ENCODE data around the gene SPIRE2. TPM values are rescaled to one million over a fixed set of nuclear protein-coding genes. Genes with fewer than 3 reads are reported as not detected.

The SPIRE2 gene
- total RNA-seq, 3 donors from 2014 or later: 0.21 to 0.49 (median 0.23) TPM

DNA sequence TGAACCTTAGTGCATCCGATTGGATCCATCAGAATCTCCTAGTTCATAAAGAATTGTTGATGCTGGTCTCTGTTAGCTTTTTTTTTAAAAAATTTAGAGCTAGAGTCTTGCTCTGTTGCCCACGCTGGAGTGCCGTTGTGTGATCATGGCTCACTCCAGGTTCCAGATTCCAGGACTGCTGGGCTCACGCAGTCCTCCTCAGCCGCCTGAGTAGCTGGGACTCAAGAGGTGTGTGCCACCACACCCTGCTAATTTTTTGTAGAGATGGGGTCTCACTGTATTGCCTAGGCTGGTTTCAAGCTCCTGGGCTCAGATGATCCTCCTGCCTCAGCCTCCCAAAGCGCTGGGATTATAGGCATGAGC, 53.1 kb downstream of the SPIRE2 start:
- Mint-ChIP-seq H3K9me3 (no peaks in the 10 kb centered on the region), H3K4me3 (no peak overlapping the region), H3K27me3 (ENCODE audit: low read depth) (no peaks in the 10 kb centered on the region), H3K4me1 (ENCODE audit: low read depth) (peaks cover 7% of the 10 kb centered on the region), H3K36me3 (ENCODE audit: insufficient read depth) (peaks cover 37% of the 10 kb centered on the region)
- no peak for DNase-seq
- no peak for ATAC-seq

DNA sequence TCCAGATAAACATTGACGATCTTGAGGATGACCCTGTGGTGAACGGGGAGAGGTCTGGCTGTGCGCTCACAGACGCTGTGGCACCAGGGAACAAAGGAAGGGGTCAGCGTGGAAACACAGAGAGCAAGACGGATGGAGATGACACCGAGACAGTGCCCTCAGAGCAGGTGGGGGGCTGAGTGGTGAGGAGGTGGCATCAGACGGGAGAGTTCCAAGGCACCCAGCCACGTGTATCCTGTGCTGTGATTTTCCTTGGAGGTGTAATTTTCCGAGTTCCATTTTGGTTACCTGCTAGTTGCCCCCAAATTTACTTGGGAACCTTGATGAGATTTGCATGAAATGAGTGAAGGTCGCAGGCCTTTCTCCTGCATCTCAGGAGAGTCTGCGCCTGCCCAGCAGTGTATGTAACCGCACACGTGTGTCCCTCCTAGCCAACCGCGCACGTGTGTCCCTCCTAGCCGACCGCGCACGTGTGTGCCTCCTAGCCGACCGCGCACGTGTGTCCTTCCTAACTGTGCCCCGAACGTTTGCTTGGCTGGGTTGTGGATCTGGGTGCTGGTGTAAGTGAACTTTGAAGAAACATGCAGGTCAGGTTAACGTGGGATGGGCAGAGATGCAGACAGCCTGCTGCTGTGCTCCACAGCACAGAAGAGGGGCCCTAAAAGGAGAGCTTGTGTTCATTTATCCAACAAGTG, 55.2 kb downstream of the SPIRE2 start:
- DNase-seq (no peak), ATAC-seq (no peak)
- H3K4me3 Mint-ChIP-seq: no peak overlapping the region
- H3K4me1 Mint-ChIP-seq (ENCODE audit: low read depth): peaks cover 5% of the 10 kb centered on the region
- H3K27me3 Mint-ChIP-seq (ENCODE audit: low read depth): no peaks in the 10 kb centered on the region
- no peaks in the 10 kb centered on the region for H3K9me3 Mint-ChIP-seq
- peaks cover 39% of the 10 kb centered on the region for H3K36me3 Mint-ChIP-seq (ENCODE audit: insufficient read depth)

DNA sequence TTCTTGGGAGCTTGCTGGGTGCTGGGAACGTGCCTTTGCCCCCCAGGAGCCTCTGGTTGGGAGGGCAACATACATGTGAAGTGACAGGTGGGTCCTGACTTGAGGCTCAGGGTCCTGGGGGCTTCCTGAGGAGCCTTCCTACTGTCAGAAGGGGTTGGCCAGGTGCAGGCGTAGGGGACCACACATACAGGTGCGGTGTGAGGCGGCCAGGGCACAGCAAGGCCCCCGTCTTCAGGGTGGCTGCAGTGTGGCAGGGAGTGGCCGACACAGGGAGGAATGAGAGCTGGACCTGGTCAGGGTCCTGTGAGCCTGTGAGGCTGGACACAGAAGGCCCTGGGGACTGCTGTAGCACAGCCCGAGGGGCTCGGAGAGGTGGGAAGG, 55.8 kb downstream of the SPIRE2 start:
- Mint-ChIP-seq H3K9me3 (no peaks in the 10 kb centered on the region), H3K27me3 (ENCODE audit: low read depth) (no peaks in the 10 kb centered on the region), H3K36me3 (ENCODE audit: insufficient read depth) (peaks cover 41% of the 10 kb centered on the region), H3K4me1 (ENCODE audit: low read depth) (peaks cover 5% of the 10 kb centered on the region), H3K4me3 (no peak overlapping the region)
- no peak for ATAC-seq
- no peak for DNase-seq

DNA sequence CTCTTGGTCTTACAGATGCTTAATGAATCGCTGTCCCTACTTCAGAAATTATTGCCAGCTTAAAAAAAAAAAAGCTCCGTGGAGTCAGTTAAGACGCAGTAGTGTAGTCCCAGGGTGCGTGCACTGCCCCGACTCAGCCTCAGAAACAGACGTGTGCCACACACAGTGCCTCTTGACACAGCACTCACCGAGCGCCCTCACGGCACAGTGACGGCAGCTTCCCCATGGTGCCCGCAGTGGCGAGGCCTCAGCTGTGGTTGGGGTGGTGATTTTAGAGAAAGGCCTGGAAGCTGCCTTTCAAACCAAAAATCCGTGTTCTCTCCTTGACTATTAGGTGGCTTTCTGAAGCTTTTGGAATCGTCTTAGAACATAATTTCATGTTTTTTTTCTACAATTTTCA, 59.0 kb downstream of the SPIRE2 start:
- H3K4me3 Mint-ChIP-seq: no peak overlapping the region
- peaks cover 41% of the 10 kb centered on the region for H3K36me3 Mint-ChIP-seq (ENCODE audit: insufficient read depth)
- peaks cover 9% of the 10 kb centered on the region for H3K4me1 Mint-ChIP-seq (ENCODE audit: low read depth)
- ATAC-seq (no peak), DNase-seq (no peak)
- no peaks in the 10 kb centered on the region for H3K27me3 Mint-ChIP-seq (ENCODE audit: low read depth)
- H3K9me3 Mint-ChIP-seq: no peaks in the 10 kb centered on the region

DNA sequence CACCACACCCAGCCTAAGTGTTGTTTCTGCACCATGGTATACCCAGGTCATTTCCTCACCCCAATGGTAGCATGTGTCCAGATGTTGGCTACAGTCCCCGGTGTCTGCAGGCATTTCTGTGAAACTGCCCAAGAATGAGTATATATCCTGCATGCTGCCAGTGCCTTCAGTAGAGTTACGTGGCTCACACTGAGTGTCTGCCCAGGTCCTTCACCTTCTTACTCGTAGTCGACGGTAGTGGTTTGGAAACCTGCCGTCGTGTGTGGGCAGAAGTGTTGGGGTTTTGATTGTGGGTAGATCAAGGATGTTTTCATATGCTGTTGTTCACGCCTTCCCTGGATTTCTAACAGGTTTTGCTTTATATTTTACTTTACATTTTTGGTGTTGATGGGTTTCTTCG, 61.9 kb downstream of the SPIRE2 start:
- Mint-ChIP-seq H3K27me3 (ENCODE audit: low read depth) (no peaks in the 10 kb centered on the region), H3K4me3 (no peak overlapping the region), H3K4me1 (ENCODE audit: low read depth) (peaks cover 9% of the 10 kb centered on the region), H3K9me3 (no peaks in the 10 kb centered on the region), H3K36me3 (ENCODE audit: insufficient read depth) (peaks cover 25% of the 10 kb centered on the region)
- ATAC-seq (peak; percentile 81 to 85), DNase-seq (no peak)

DNA sequence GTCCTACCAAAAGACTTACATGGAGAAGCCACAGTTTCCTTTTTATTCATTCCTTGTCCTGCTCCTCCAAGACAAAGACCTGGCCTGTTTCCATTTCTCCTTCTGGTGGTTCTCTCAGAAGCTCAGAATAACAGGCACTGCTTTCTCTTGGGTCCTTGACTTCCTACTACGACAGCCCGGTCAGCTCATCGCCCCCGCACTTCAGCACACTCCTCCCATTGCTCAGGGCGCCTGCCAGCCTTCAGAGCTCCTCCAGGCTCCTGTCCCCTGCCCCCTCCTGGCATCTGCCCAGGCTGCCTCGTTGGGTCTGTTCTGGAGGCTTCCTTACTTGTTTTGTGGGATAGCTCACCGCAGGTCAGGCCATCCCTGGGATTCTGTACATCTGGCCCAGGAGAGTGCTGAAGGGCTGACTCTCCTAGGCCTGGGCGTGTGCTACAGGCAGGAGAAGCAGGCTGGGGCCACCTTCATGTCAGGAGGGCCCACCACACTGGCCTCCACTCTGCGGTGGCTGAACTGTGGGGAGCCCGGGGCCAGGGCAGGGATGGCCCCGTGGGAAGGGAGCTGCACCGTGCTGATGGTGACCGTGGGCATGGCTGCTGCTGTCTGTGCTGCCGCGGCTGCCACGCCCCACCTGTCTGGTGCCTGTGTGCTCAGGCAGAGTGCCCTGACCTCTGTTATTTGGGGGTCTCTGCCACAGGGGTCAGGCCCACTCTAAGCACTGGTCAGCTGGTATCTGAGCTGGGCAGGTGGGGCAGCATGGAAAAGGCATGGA, 62.8 kb downstream of the SPIRE2 start:
- no peak overlapping the region for H3K4me3 Mint-ChIP-seq
- ATAC-seq (no peak), DNase-seq (no peak)
- no peaks in the 10 kb centered on the region for H3K9me3 Mint-ChIP-seq
- H3K27me3 Mint-ChIP-seq (ENCODE audit: low read depth): no peaks in the 10 kb centered on the region
- peaks cover 22% of the 10 kb centered on the region for H3K36me3 Mint-ChIP-seq (ENCODE audit: insufficient read depth)
- H3K4me1 Mint-ChIP-seq (ENCODE audit: low read depth): peaks cover 9% of the 10 kb centered on the region

DNA sequence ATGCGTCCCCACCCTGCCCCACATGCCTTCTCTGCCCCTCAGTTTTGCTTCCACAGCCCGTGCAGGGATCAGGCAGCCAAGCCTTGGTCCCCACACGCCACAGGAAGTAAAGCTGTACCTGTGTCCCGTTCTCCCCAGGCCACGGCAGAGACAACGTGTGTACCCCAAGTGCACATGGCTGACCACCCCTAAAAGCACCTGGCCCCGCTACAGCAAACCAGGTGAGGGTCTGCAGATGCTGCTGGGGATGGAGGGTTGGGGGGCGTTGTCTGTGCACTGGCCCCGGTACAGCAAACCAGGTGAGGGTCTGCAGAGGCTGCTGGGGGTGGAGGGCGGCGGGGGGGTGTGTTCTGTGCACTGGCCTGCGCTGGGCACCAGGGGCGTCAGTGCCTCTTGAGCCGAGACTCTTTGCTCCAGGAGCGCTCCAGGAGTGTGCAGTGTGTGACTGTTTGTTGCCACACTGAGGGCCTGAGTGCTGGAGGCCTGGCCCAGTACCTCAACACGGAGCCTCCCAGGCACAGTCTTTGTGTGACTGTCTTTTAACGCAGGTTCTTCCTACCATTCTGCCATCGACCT, 63.9 kb downstream of the SPIRE2 start:
- Mint-ChIP-seq H3K4me1 (ENCODE audit: low read depth) (peaks cover 9% of the 10 kb centered on the region), H3K4me3 (no peak overlapping the region), H3K27me3 (ENCODE audit: low read depth) (no peaks in the 10 kb centered on the region), H3K36me3 (ENCODE audit: insufficient read depth) (peaks cover 25% of the 10 kb centered on the region), H3K9me3 (no peaks in the 10 kb centered on the region)
- no peak for DNase-seq
- no peak for ATAC-seq

DNA sequence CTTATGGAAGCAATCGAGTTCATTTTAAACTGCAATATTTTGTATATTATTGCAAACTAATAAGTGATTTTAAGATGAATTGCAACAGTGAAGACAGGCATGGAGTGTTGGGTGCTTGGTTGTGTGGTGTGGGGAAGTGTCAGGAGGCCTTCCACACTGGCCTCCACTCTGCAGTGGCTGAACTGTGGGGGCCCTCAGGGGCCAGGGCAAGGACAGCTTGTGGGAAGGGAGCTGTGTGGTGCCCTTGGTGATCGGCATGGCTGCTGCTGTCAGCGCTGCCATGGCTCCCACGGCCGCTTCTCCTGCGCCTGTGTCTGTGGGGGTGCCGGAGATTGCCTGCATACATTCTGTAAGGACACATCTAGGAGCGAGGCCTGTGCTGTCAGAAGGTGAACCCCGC, 64.4 kb downstream of the SPIRE2 start:
- H3K4me1 Mint-ChIP-seq (ENCODE audit: low read depth): peaks cover 9% of the 10 kb centered on the region
- no peak overlapping the region for H3K4me3 Mint-ChIP-seq
- H3K9me3 Mint-ChIP-seq: no peaks in the 10 kb centered on the region
- peaks cover 25% of the 10 kb centered on the region for H3K36me3 Mint-ChIP-seq (ENCODE audit: insufficient read depth)
- no peak for DNase-seq
- H3K27me3 Mint-ChIP-seq (ENCODE audit: low read depth): no peaks in the 10 kb centered on the region
- ATAC-seq: no peak

DNA sequence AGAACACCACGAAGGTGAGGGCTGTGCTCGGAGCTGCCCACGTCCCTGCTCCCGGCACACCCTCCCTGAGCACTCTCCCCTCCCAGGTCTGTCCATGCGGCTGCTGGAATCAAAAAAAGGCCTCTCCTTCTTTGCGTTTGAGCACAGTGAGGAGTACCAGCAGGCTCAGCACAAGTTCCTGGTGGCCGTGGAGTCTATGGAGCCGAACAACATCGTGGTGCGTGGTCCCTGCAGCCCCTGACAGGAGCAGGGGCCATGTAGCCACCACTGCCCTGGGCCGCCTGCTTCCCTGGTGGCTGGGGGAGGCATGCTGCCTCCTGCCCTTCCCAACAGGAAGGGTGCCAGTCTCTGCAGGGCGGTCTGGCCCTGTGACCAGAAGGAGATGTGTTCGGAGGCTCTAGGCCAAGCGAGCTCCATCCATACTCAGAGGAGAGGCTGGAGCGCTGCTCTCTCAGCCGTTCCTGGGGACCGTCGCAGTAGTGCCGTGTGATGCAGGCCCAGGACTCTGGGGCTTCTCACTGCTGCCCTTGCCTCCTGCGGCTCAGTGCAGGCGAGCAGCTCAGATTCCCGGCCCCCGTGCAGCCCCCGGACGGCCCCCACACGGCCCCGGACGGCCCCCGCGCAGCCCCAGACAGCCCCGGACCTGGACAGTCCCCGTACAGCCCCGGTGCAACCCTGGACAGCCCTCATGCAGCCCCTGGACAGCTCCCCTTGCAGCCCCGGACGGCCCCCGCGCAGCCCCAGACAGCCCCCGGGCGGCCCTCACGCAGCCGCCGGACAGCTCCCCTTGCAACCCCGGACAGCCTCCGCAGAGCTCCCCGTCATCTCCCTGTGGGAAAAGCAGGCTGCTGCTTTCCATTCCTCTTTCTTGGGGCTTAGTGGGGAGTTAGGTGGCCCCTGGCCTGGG, 65.6 kb downstream of the SPIRE2 start:
- Mint-ChIP-seq H3K9me3 (no peaks in the 10 kb centered on the region), H3K36me3 (ENCODE audit: insufficient read depth) (peaks cover 24% of the 10 kb centered on the region), H3K4me3 (no peak overlapping the region), H3K27me3 (ENCODE audit: low read depth) (no peaks in the 10 kb centered on the region), H3K4me1 (ENCODE audit: low read depth) (peaks cover 9% of the 10 kb centered on the region)
- DNase-seq: no peak
- no peak for ATAC-seq

DNA sequence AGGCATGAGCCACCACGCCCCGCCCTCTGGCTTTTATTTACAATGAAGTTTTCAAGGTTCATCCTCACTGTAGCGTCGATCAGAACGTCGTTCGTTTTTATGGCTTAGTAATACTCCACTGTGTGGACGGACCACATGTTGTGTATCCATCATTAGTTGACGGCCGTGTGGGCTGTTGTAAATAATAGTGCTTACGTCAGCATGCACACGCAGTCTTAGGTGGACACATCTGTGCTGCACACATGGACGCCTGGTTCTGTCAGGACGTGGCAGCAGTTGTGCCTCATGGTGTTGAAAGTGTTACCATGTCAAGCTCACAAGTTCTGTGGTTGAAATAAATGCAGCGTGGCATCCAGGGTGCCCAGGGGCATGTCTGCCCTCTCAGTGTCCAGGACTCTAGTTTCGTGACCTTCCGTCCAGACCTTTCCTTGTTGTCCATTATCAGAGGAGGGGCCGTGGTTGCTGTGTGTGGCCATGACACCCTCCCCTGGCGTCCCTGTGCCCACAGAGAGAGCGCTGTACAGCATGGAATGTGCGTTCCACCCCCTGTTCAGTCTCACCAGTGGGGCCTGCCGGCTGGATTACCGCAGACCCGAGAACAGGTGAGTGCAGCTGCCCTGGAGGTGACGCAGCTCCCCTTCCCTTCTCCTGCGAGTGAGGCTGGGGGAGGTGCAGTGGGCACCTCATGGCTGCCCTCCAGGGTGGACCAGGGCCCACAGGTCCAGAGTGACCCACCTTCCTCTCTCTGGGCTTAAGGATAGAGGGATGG, 67.4 kb downstream of the SPIRE2 start:
- ATAC-seq (no peak), DNase-seq (no peak)
- Mint-ChIP-seq H3K4me1 (ENCODE audit: low read depth) (peaks cover 4% of the 10 kb centered on the region), H3K36me3 (ENCODE audit: insufficient read depth) (peaks cover 32% of the 10 kb centered on the region), H3K9me3 (no peaks in the 10 kb centered on the region), H3K27me3 (ENCODE audit: low read depth) (no peaks in the 10 kb centered on the region), H3K4me3 (no peak overlapping the region)

DNA sequence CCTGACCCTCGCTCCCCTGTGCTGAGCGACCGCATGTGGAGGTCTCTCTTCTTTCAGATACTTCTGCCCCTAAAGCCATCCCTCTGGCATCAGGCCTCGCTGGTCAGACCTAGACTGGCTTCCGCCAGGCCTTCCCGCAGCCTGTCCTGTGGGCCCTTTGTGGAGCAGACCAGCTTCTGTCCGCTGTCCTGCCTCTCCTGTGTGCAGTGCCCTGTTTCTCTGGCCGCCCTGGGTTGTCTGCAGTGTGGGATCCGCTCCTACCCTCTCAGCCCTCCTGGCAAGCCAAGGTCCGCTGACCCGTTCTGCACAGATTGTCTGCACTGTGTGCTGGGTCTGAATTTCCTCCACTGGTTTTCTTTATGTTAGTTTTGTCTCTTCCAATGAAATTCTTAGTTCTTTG, 68.9 kb downstream of the SPIRE2 start:
- DNase-seq (no peak), ATAC-seq (no peak)
- Mint-ChIP-seq H3K4me1 (ENCODE audit: low read depth) (no peaks in the 10 kb centered on the region), H3K27me3 (ENCODE audit: low read depth) (no peaks in the 10 kb centered on the region), H3K9me3 (no peaks in the 10 kb centered on the region), H3K4me3 (no peak overlapping the region), H3K36me3 (ENCODE audit: insufficient read depth) (peaks cover 29% of the 10 kb centered on the region)

DNA sequence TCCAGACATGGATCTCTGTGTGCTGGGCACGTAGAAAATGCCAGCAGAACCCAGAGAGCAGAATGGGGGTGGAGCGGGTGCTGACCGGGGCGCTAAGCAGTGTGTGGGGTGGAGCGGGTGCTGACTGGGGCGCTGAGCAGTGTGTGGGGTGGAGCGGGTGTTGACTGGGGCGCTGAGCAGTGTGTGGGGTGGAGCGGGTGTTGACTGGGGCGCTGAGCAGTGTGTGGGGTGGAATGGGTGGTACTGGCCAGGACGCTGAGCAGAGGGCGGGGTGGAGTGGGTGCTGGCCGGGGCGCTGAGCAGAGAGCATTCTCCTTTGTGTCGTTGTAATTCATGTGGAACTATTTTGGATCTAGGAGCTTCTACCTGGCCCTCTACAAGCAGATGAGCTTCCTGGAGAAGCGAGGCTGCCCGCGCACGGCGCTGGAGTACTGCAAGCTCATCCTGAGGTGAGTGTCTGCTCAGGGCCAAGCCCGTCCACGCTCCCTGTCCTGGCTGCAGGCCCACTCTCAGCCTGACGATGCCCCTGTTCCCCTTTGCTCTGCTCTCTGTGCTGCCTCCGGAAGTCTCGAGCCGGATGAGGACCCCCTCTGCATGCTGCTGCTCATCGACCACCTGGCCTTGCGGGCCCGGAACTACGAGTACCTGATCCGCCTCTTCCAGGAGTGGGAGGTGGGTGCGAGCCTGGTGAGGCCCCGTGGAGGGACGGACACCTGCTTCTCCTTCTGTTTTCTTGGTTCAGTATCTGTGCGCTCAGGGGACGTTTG, 70.1 kb downstream of the SPIRE2 start:
- peaks cover 27% of the 10 kb centered on the region for H3K36me3 Mint-ChIP-seq (ENCODE audit: insufficient read depth)
- no peak overlapping the region for H3K4me3 Mint-ChIP-seq
- no peaks in the 10 kb centered on the region for H3K9me3 Mint-ChIP-seq
- ATAC-seq: no peak
- H3K27me3 Mint-ChIP-seq (ENCODE audit: low read depth): no peaks in the 10 kb centered on the region
- no peak for DNase-seq
- H3K4me1 Mint-ChIP-seq (ENCODE audit: low read depth): no peaks in the 10 kb centered on the region

DNA sequence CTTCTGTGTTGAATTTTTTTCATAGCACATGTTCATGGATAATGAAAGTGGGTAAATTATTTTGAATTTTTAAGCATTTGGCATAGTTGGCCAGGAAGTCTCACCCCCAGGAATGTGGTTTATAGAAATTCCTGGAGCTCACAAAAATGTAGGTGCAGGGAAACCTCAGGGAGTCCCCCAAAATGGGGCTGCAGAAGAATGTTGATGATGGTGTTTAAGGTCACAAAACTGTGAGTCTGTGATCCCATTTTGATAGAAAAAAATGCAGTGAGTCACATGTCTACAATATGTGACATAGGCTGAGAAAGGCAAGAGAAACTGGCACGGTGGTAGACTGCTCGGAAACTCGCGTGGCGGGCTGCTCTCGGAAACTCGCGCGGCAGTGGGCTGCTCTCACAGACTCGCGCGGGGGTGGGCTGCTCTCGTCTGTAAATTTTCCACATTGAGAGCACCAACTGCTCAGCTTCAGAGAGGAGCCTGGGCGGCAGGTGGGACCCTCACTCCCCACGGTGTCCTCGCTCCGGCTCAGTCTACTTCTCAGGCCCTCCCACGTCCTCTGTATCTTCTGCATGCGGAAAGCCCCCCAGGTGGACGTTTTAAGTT, 71.7 kb downstream of the SPIRE2 start:
- no peak overlapping the region for H3K4me3 Mint-ChIP-seq
- no peaks in the 10 kb centered on the region for H3K27me3 Mint-ChIP-seq (ENCODE audit: low read depth)
- H3K4me1 Mint-ChIP-seq (ENCODE audit: low read depth): no peaks in the 10 kb centered on the region
- H3K9me3 Mint-ChIP-seq: no peaks in the 10 kb centered on the region
- ATAC-seq (no peak), DNase-seq (no peak)
- H3K36me3 Mint-ChIP-seq (ENCODE audit: insufficient read depth): peaks cover 27% of the 10 kb centered on the region

All from activated T-cell treated with anti-CD3 and anti-CD28 coated beads, Interleukin-2, amount 50 U/mL, for 4 hours (primary cell).